BLaER1 treated with 17β-estradiol and CSF1 and Interleukin-3, amounts not matched to agents 10 nM and 100 nM (cell line): ENCODE results near the gene ENPP4.

ENCODE experiments used
- H3K27ac ChIP-seq, 11 experiments: shearing (Covaris generic); formaldehyde crosslinking; 2 replicates each; pipeline ENCODE4 v1.8.1; 2022
- H3K27me3 ChIP-seq, 11 experiments: shearing (Covaris generic); formaldehyde crosslinking; 2 replicates each; pipeline ENCODE4 v1.8.1; 2022
- H3K36me3 ChIP-seq, 11 experiments: shearing (Covaris generic); formaldehyde crosslinking; 2 replicates each; pipeline ENCODE4 v1.8.1; 2022
- H3K4me1 ChIP-seq, 10 experiments: shearing (Covaris generic); formaldehyde crosslinking; 2 replicates each; pipeline ENCODE4 v1.8.1; 2022
- H3K4me2 ChIP-seq, 11 experiments: shearing (Covaris generic); formaldehyde crosslinking; 2 replicates each; pipeline ENCODE4 v1.8.1; 2022
- H3K4me3 ChIP-seq, 10 experiments: shearing (Covaris generic); formaldehyde crosslinking; 2 replicates each; pipeline ENCODE4 v1.8.1; 2022
- H3K9ac ChIP-seq, 11 experiments: shearing (Covaris generic); formaldehyde crosslinking; 2 replicates each; pipeline ENCODE4 v1.8.1; 2022
- H3K9me3 ChIP-seq, 11 experiments: shearing (Covaris generic); formaldehyde crosslinking; replicated peaks in 1 of 11; 2 replicates each; pipeline ENCODE4 v1.8.1; 2022
- H4K20me1 ChIP-seq, 11 experiments: shearing (Covaris generic); formaldehyde crosslinking; 2 replicates each; pipeline ENCODE4 v1.8.1; 2022
- Cebpa-rat ChIP-seq, 11 experiments: shearing (Covaris generic); IDR thresholded peaks; 2 replicates each; pipeline ENCODE4 v1.8.1; 2022

ENPP4 gene

GRCh38 chr6:46156701-46157100 is 26.9 kb downstream of the ENPP4 start:
- Histone ChIP-seq H3K4me3 (no peak overlapping the region), H3K36me3 (no peaks in the 10 kb centered on the region), H3K4me1 (peaks cover 0 to 38% (median 10%) of the 10 kb centered on the region in 10 experiments; a peak in 12 of 20 replicates), H3K27me3 (no peaks in the 10 kb centered on the region), H4K20me1 (no peaks in the 10 kb centered on the region), H3K27ac (no peak overlapping the region), H3K9me3 (peaks cover 0 to 26% (median 15%) of the 10 kb centered on the region in 11 experiments; a peak in 15 of 22 replicates), H3K4me2 (no peak overlapping the region), H3K9ac (no peak overlapping the region)
- no peak for TF ChIP-seq Cebpa-rat (IDR thresholded peaks at IDR 0.05)

GRCh38 chr6:46159229-46159628 is 29.4 kb downstream of the ENPP4 start:
- H3K27me3 ChIP-seq, result no peaks in the 10 kb centered on the region
- H3K4me1 ChIP-seq, result peaks cover 0 to 21% (median 4%) of the 10 kb centered on the region in 10 experiments; a peak in 9 of 20 replicates
- TF ChIP-seq Cebpa-rat (IDR thresholded peaks at IDR 0.05), result no peak
- no peak overlapping the region for H3K9ac ChIP-seq
- H3K36me3 ChIP-seq, result no peaks in the 10 kb centered on the region
- peaks cover 0 to 16% (median 9%) of the 10 kb centered on the region in 11 experiments; a peak in 13 of 22 replicates for H3K9me3 ChIP-seq
- no peaks in the 10 kb centered on the region for H4K20me1 ChIP-seq
- no peak overlapping the region for H3K27ac ChIP-seq
- no peak overlapping the region for H3K4me2 ChIP-seq
- H3K4me3 ChIP-seq, result no peak overlapping the region

GRCh38 chr6:46160102-46160501 is 30.3 kb downstream of the ENPP4 start:
- H3K36me3 ChIP-seq, result no peaks in the 10 kb centered on the region
- no peaks in the 10 kb centered on the region for H3K27me3 ChIP-seq
- H4K20me1 ChIP-seq, result no peaks in the 10 kb centered on the region
- peaks cover 0 to 16% (median 10%) of the 10 kb centered on the region in 11 experiments; a peak in 13 of 22 replicates for H3K9me3 ChIP-seq
- no peak overlapping the region for H3K27ac ChIP-seq
- no peak overlapping the region for H3K9ac ChIP-seq
- H3K4me1 ChIP-seq, result peaks cover 0 to 12% (median 2%) of the 10 kb centered on the region in 10 experiments; a peak in 8 of 20 replicates
- no peak overlapping the region for H3K4me3 ChIP-seq
- H3K4me2 ChIP-seq, result no peak overlapping the region
- no peak for TF ChIP-seq Cebpa-rat (IDR thresholded peaks at IDR 0.05)

GRCh38 chr6:46170357-46171289 is 40.8 kb downstream of the ENPP4 start, which contains the start of gene ENPP5:
ENPP5 (minus strand) TSS chr6:46170980; CDS start chr6:46168262, 2,718 bp downstream.
- TF ChIP-seq Cebpa-rat (IDR thresholded peaks at IDR 0.05), result no peak
- Histone ChIP-seq H3K9me3 (peaks cover 0 to 7% (median 0%) of the 10 kb centered on the region in 11 experiments; a peak in 2 of 22 replicates), H3K4me2 (no peak within 1 kb of the TSS), H3K27ac (no peak within 1 kb of the TSS), H3K4me1 (no peaks in the 10 kb centered on the region), H3K4me3 (no peak within 1 kb of the TSS), H3K36me3 (no peaks in the 10 kb centered on the region), H4K20me1 (no peaks in the 10 kb centered on the region), H3K27me3 (no peaks in the 10 kb centered on the region), H3K9ac (no peak within 1 kb of the TSS)

- Histone ChIP-seq H3K9me3 (peaks cover 0 to 7% (median 0%) of the 10 kb centered on the region in 11 experiments; a peak in 2 of 22 replicates), H3K4me1 (no peaks in the 10 kb centered on the region), H3K9ac (no peak overlapping the region), H3K4me3 (no peak overlapping the region), H3K27me3 (no peaks in the 10 kb centered on the region), H4K20me1 (no peaks in the 10 kb centered on the region), H3K27ac (no peak overlapping the region), H3K4me2 (no peak overlapping the region), H3K36me3 (no peaks in the 10 kb centered on the region)
- no peak for TF ChIP-seq Cebpa-rat (IDR thresholded peaks at IDR 0.05)
These were observed 42.4 kb downstream of the ENPP4 start for GRCh38 chr6:46172176-46172575.

- Histone ChIP-seq H3K4me2 (no peak overlapping the region), H3K36me3 (no peaks in the 10 kb centered on the region), H3K27me3 (no peaks in the 10 kb centered on the region), H3K4me1 (no peaks in the 10 kb centered on the region), H3K27ac (no peak overlapping the region), H4K20me1 (no peaks in the 10 kb centered on the region), H3K9me3 (peaks cover 0 to 7% (median 0%) of the 10 kb centered on the region in 11 experiments; a peak in 2 of 22 replicates), H3K4me3 (no peak overlapping the region), H3K9ac (no peak overlapping the region)
- TF ChIP-seq Cebpa-rat (IDR thresholded peaks at IDR 0.05), result no peak
These were observed 45.1 kb downstream of the ENPP4 start for GRCh38 chr6:46174904-46175303.

- TF ChIP-seq Cebpa-rat (IDR thresholded peaks at IDR 0.05), result no peak
- Histone ChIP-seq H3K4me2 (no peak overlapping the region), H3K9ac (no peak overlapping the region), H3K4me1 (no peaks in the 10 kb centered on the region), H3K4me3 (no peak overlapping the region), H3K27me3 (no peaks in the 10 kb centered on the region), H3K36me3 (no peaks in the 10 kb centered on the region), H3K27ac (no peak overlapping the region), H3K9me3 (peaks cover 0 to 4% (median 0%) of the 10 kb centered on the region in 11 experiments; a peak in 2 of 22 replicates), H4K20me1 (no peaks in the 10 kb centered on the region)
These were observed 45.7 kb downstream of the ENPP4 start for GRCh38 chr6:46175446-46175845.

- no peak overlapping the region for H3K9ac ChIP-seq
- H4K20me1 ChIP-seq, result no peaks in the 10 kb centered on the region
- no peaks in the 10 kb centered on the region for H3K4me1 ChIP-seq
- H3K27ac ChIP-seq, result no peak overlapping the region
- no peaks in the 10 kb centered on the region for H3K27me3 ChIP-seq
- H3K4me3 ChIP-seq, result no peak overlapping the region
- no peak overlapping the region for H3K4me2 ChIP-seq
- no peaks in the 10 kb centered on the region for H3K36me3 ChIP-seq
- TF ChIP-seq Cebpa-rat (IDR thresholded peaks at IDR 0.05), result no peak
- H3K9me3 ChIP-seq, result no peaks in the 10 kb centered on the region; a peak in 1 of 22 replicates
These were observed 46.2 kb downstream of the ENPP4 start for GRCh38 chr6:46175976-46176375.

GRCh38 chr6:46184114-46184513 is 54.3 kb downstream of the ENPP4 start:
- Histone ChIP-seq H3K9ac (no peak overlapping the region), H3K36me3 (no peaks in the 10 kb centered on the region), H3K9me3 (no peaks in the 10 kb centered on the region), H3K4me1 (no peaks in the 10 kb centered on the region), H4K20me1 (no peaks in the 10 kb centered on the region), H3K27ac (no peak overlapping the region), H3K27me3 (no peaks in the 10 kb centered on the region), H3K4me2 (no peak overlapping the region), H3K4me3 (no peak overlapping the region)
- TF ChIP-seq Cebpa-rat (IDR thresholded peaks at IDR 0.05), result no peak
